ENCODE results near the gene CXCL11. TPM values are rescaled to one million over a fixed set of nuclear protein-coding genes. Genes with fewer than 3 reads are reported as not detected.

The CXCL11 gene
- polyA plus RNA-seq, 1 experiment, result 0.09 TPM

DNA sequence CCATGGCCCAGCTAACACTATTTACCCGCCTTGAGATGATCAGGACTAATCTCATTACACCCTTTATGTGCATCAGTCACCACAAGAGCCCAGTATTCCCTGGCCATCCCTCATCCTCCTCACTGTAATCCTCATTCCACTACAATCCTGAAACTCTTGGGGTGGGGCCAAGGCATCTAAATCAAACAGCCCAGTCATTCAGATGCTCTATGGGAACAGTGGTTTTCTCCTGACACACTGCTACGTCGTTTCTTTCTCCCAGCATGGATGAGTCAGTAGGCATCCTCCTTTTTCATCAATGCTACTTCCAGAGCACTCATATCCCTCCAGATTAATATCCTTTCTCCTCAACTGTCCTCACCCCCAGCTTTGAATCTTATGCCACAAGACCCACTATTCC is 50.8 kb downstream of the CXCL11 start:
- ChIA-PET CTCF (interaction anchor here (1.3 kb wide), 1 partner anchor 82 kb away, joined by 5 read pairs; no protein-coding TSS in a partner anchor), POLR2A (interaction anchor here (0.7 kb wide), 1 partner anchor 45 kb away, joined by 3 read pairs; the partner anchor contains the start of gene NAAA)
- DNase-seq (ENCODE audit: low read depth, low spot score), result peak; percentile 72
- no peak overlapping the region for H3K4me3 ChIP-seq (ENCODE audit: low read depth, low read length)
- peak overlapping the region; percentile 41 for H3K27ac ChIP-seq (ENCODE audit: low read depth, low read length)
- H3K27me3 ChIP-seq (ENCODE audit: control insufficient read depth, insufficient read depth, low read length), result no peaks in the 10 kb centered on the region
- no peaks in the 10 kb centered on the region for H3K9me3 ChIP-seq (ENCODE audit: control insufficient read depth, insufficient read depth, low read length)
- TF ChIP-seq, protein P1, sequence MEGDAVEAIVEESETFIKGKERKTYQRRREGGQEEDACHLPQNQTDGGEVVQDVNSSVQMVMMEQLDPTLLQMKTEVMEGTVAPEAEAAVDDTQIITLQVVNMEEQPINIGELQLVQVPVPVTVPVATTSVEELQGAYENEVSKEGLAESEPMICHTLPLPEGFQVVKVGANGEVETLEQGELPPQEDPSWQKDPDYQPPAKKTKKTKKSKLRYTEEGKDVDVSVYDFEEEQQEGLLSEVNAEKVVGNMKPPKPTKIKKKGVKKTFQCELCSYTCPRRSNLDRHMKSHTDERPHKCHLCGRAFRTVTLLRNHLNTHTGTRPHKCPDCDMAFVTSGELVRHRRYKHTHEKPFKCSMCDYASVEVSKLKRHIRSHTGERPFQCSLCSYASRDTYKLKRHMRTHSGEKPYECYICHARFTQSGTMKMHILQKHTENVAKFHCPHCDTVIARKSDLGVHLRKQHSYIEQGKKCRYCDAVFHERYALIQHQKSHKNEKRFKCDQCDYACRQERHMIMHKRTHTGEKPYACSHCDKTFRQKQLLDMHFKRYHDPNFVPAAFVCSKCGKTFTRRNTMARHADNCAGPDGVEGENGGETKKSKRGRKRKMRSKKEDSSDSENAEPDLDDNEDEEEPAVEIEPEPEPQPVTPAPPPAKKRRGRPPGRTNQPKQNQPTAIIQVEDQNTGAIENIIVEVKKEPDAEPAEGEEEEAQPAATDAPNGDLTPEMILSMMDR (IDR thresholded peaks at IDR 0.05; ENCODE audit: low read depth, low read length), result no peak

Other genes starting within 250 kb of the CXCL11 start
- not detected in 2 replicates for gene PPEF2, start 133.6 kb downstream of the CXCL11 start, polyA plus RNA-seq (2011; rRNA removed)
- gene NAAA, start 95.1 kb downstream of the CXCL11 start, polyA plus RNA-seq (2011; rRNA removed), result 13.2 and 14.7 TPM in 2 replicates
- 28.0 and 40.1 TPM in 2 replicates for gene SDAD1, start 45.1 kb downstream of the CXCL11 start, polyA plus RNA-seq (2011; rRNA removed)
- gene CXCL9, start 28.6 kb downstream of the CXCL11 start, polyA plus RNA-seq (2011; rRNA removed), result not detected in 2 replicates
- 3.0 TPM in 2 replicates for gene CXCL10, start 12.6 kb downstream of the CXCL11 start, polyA plus RNA-seq (2011; rRNA removed)
- 0.20 TPM in 1 of 2 replicates, not detected in the other for gene ART3, start 38.6 kb upstream of the CXCL11 start, polyA plus RNA-seq (2011; rRNA removed)
- gene NUP54, start 112.3 kb upstream of the CXCL11 start, polyA plus RNA-seq (2011; rRNA removed), result 33.4 and 54.5 TPM in 2 replicates
- gene SCARB2, start 177.8 kb upstream of the CXCL11 start, polyA plus RNA-seq (2011; rRNA removed), result 152 and 161 TPM in 2 replicates
- 0.06 TPM in 1 of 2 replicates, not detected in the other for gene FAM47E, start 215.7 kb upstream of the CXCL11 start, polyA plus RNA-seq (2011; rRNA removed)

Data from AG04450 (cell line).